Thyroid gland (tissue), 4 donors: ENCODE data around the gene GABRP. TPM values are rescaled to one million over a fixed set of nuclear protein-coding genes. Genes with fewer than 3 reads are reported as not detected.

ENCODE experiments used
- DNase-seq, 2 donors: peaks; one replicate each; pipeline ENCODE4 v3.0.0-alpha.2; 2019
- H3K27ac ChIP-seq, 3 donors: fragments of 200-600 bp; sonication (generic); 1 replicate in 2 of 3; 2 replicates in 1 of 3; pipeline ENCODE4 v1.5.1; 2016 to 2019; ENCODE audit warnings: mild to moderate bottlenecking in 1 of 3, moderate library complexity in 1 of 3
- H3K27me3 ChIP-seq: fragments of 200-600 bp; sonication (generic); one replicate; pipeline ENCODE4 v1.5.1; 2019
- H3K36me3 ChIP-seq, 2 donors: fragments of 200-600 bp; sonication (generic); one replicate each; pipeline ENCODE4 v1.5.1; 2016 to 2019
- H3K4me1 ChIP-seq, 2 donors: fragments of 200-600 bp; sonication (generic); one replicate each; pipeline ENCODE4 v1.5.1; 2017 to 2019
- H3K4me3 ChIP-seq, 3 donors: fragments of 200-600 bp; sonication (generic); replicated peaks in 1 of 3; 1 replicate in 2 of 3; 2 replicates in 1 of 3; pipeline ENCODE4 v1.5.1; 2016; ENCODE audit warnings: mild to moderate bottlenecking in 1 of 3
- H3K9me3 ChIP-seq: fragments of 200-600 bp; sonication (generic); one replicate; pipeline ENCODE4 v1.5.1; 2017
- CTCF ChIP-seq, 6 experiments: fragments of 200-600 bp in 3 of 6; fragments of 450-650 bp in 3 of 6; sonication (generic) in 3 of 6; IDR thresholded peaks; one replicate each; pipeline ENCODE4 v1.5.1; 2016 to 2019; ENCODE audit warnings: antibody characterized with exemption in 6 of 6, mild to moderate bottlenecking in 2 of 6, inconsistent platforms in 1 of 6, moderate library complexity in 1 of 6
- POLR2A ChIP-seq, 2 donors: fragments of 450-650 bp; IDR thresholded peaks; one replicate each; pipeline ENCODE4 v1.6.1; 2017; ENCODE audit warnings: antibody characterized with exemption in 2 of 2, mild to moderate bottlenecking in 2 of 2, moderate library complexity in 1 of 2
- WGBS, 2 donors: methylation state at CpG; one replicate each; pipeline ENCODE4 v1.1.5; 2017; 5-methylcytosine and 5-hydroxymethylcytosine counted together
- intact Hi-C: fragments of 100-400 bp; cut with DNase I; formaldehyde crosslinking; loops from one replicate; pipeline ENCODE4 v1.15.1; 2023
- total RNA-seq, 4 donors: library from RNA; depleted of rRNA; stranded (reverse); fragments of >200 nt; gene quantifications; one replicate each; pipeline ENCODE4 v1.2.3, GENCODE V29; 2016

GABRP gene
- total RNA-seq, 4 donors from 2014 or later: not detected

- H3K4me3 ChIP-seq: no peak overlapping the region
- TF ChIP-seq POLR2A (IDR thresholded peaks at IDR 0.05): no peak
- no peak for TF ChIP-seq CTCF (IDR thresholded peaks at IDR 0.05)
Measured at GRCh38 chr5:170846416-170846815, 62.9 kb downstream of the GABRP start.

GRCh38 chr5:170846846-170847245 is 63.3 kb downstream of the GABRP start:
- no peaks in the 10 kb centered on the region for H3K27me3 ChIP-seq
- DNase-seq: no peak
- H3K27ac ChIP-seq: no peak overlapping the region
- H3K9me3 ChIP-seq: no peaks in the 10 kb centered on the region
- H3K4me1 ChIP-seq: no peaks in the 10 kb centered on the region
- no peak for TF ChIP-seq CTCF (IDR thresholded peaks at IDR 0.05)
- TF ChIP-seq POLR2A (IDR thresholded peaks at IDR 0.05): no peak
- no peaks in the 10 kb centered on the region for H3K36me3 ChIP-seq
- no peak overlapping the region for H3K4me3 ChIP-seq
- intact Hi-C loops: no loop called here

More at GRCh38 chr5:170846416-170846815, 62.9 kb downstream of the GABRP start:
- no peak for DNase-seq
- H3K4me1 ChIP-seq: no peaks in the 10 kb centered on the region
- H3K9me3 ChIP-seq: no peaks in the 10 kb centered on the region
- no peaks in the 10 kb centered on the region for H3K36me3 ChIP-seq
- H3K27ac ChIP-seq: no peak overlapping the region
- no peaks in the 10 kb centered on the region for H3K27me3 ChIP-seq
- intact Hi-C loops: no loop called here

DNA sequence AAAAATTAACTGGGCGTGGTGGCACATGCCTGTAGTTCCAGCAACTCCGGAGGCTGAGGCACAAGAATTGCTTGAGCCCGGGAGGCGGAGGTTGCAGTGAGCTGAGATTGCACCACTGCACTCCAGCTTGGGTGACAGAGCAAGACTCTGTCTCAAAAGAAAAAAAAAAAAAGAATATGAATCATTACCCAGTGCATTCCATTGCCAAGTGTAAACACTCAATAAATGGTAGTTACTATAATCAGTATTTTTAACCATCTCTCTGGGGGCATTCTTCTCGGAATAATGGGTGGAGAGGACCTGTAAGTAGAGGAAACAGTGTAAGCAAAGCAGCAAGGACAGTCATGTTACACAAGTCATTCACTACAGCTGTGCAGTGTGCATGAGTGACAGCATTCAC is 64.5 kb downstream of the GABRP start:
- H3K36me3 ChIP-seq: no peaks in the 10 kb centered on the region
- no peak for DNase-seq
- no peak overlapping the region for H3K27ac ChIP-seq
- no peaks in the 10 kb centered on the region for H3K4me1 ChIP-seq
- H3K4me3 ChIP-seq: no peak overlapping the region
- whole genome bisulfite sequencing, 2 donors: 71 to 82% methylated on average over 5 of the region's 5 CpGs
- intact Hi-C loops: no loop called here
- no peaks in the 10 kb centered on the region for H3K9me3 ChIP-seq
- H3K27me3 ChIP-seq: no peaks in the 10 kb centered on the region
- TF ChIP-seq POLR2A (IDR thresholded peaks at IDR 0.05) (no peak), CTCF (IDR thresholded peaks at IDR 0.05) (no peak)

DNA sequence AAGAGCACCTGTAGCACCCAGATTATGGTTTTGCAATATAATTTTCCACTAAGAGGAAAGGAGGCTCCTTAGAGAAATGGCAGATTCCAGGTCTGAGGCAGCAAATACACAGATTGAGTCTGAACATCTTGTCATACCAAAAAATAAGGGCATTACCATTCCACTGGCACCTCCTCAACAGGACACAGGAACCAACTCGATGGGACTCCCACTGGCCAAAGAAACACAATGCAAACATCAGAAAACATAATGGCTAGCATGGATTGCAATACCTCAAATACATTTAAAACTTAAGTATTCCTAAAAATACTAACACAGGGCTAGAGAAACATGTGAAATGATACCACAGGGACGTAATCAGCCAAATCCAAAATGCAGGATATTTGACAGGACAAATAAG is 65.8 kb downstream of the GABRP start:
- Histone ChIP-seq H3K36me3 (no peaks in the 10 kb centered on the region), H3K27me3 (no peaks in the 10 kb centered on the region), H3K4me3 (no peak overlapping the region), H3K9me3 (no peaks in the 10 kb centered on the region), H3K4me1 (no peaks in the 10 kb centered on the region), H3K27ac (no peak overlapping the region)
- TF ChIP-seq POLR2A (IDR thresholded peaks at IDR 0.05) (no peak), CTCF (IDR thresholded peaks at IDR 0.05) (no peak)
- intact Hi-C loops: no loop called here
- DNase-seq: no peak
- 82 to 86% methylated on average over 2 of the region's 2 CpGs for WGBS, 2 donors

GRCh38 chr5:170854566-170854965 is 71.0 kb downstream of the GABRP start:
- intact Hi-C loops: no loop called here
- TF ChIP-seq POLR2A (IDR thresholded peaks at IDR 0.05) (no peak), CTCF (IDR thresholded peaks at IDR 0.05) (no peak)
- 92 to 93% methylated on average over 6 of the region's 6 CpGs for WGBS, 2 donors

More at GRCh38 chr5:170854566-170854965, 71.0 kb downstream of the GABRP start:
- no peaks in the 10 kb centered on the region for H3K36me3 ChIP-seq
- H3K4me1 ChIP-seq: no peaks in the 10 kb centered on the region
- H3K4me3 ChIP-seq: no peak overlapping the region
- H3K27me3 ChIP-seq: no peaks in the 10 kb centered on the region
- DNase-seq: no peak
- H3K9me3 ChIP-seq: no peaks in the 10 kb centered on the region
- no peak overlapping the region for H3K27ac ChIP-seq
